IPS-15b (cell line): Measurements from ENCODE around the gene PLK2.
A peak's percentile ranks its signal among the peaks of the same experiment; 100 is the strongest.

ENCODE experiments used
- H3K27me3 ChIP-seq: one replicate; pipeline ENCODE4 v1.6.1; 2013; ENCODE audit warnings: low read length; ENCODE audit not compliant: control insufficient read depth, insufficient read depth
- H3K36me3 ChIP-seq: one replicate; pipeline ENCODE4 v1.6.1; 2013; ENCODE audit warnings: low read length; ENCODE audit not compliant: control insufficient read depth, insufficient read depth
- H3K4me1 ChIP-seq: one replicate; pipeline ENCODE4 v1.6.1; 2013; ENCODE audit warnings: mild to moderate bottlenecking, low read length; ENCODE audit not compliant: control insufficient read depth, insufficient read depth
- H3K4me3 ChIP-seq: one replicate; pipeline ENCODE4 v1.5.1; 2013; ENCODE audit warnings: low read depth, low read length
- H3K9ac ChIP-seq: one replicate; pipeline ENCODE4 v1.6.1; 2013; ENCODE audit warnings: low read depth, mild to moderate bottlenecking, low read length
- H3K9me3 ChIP-seq: one replicate; pipeline ENCODE4 v1.6.1; 2013; ENCODE audit warnings: mild to moderate bottlenecking, low read length; ENCODE audit not compliant: control insufficient read depth, insufficient read depth

Gene PLK2

GRCh38 chr5:58469896-58470295 is 10.0 kb upstream of the PLK2 start:
- no peaks in the 10 kb centered on the region for H3K9me3 ChIP-seq
- no peak overlapping the region for H3K4me3 ChIP-seq
- H3K36me3 ChIP-seq = no peaks in the 10 kb centered on the region
- no peaks in the 10 kb centered on the region for H3K27me3 ChIP-seq
- H3K4me1 ChIP-seq = no peaks in the 10 kb centered on the region
- H3K9ac ChIP-seq = no peak overlapping the region

GRCh38 chr5:58466939-58467338 is 7.1 kb upstream of the PLK2 start:
- H3K9ac ChIP-seq = no peak overlapping the region
- no peak overlapping the region for H3K4me3 ChIP-seq

GRCh38 chr5:58462623-58463230 is 2.8 kb upstream of the PLK2 start:
- Histone ChIP-seq H3K36me3 (no peaks in the 10 kb centered on the region), H3K4me1 (peaks cover 7% of the 10 kb centered on the region), H3K27me3 (peaks cover 10% of the 10 kb centered on the region), H3K4me3 (no peak overlapping the region), H3K9me3 (no peaks in the 10 kb centered on the region), H3K9ac (no peak overlapping the region)

More at GRCh38 chr5:58466939-58467338, 7.1 kb upstream of the PLK2 start:
- Histone ChIP-seq H3K9me3 (no peaks in the 10 kb centered on the region), H3K36me3 (no peaks in the 10 kb centered on the region), H3K27me3 (no peaks in the 10 kb centered on the region), H3K4me1 (peaks cover 5% of the 10 kb centered on the region)

GRCh38 chr5:58462154-58462553 is 2.3 kb upstream of the PLK2 start:
- Histone ChIP-seq H3K27me3 (peaks cover 10% of the 10 kb centered on the region), H3K4me3 (no peak overlapping the region), H3K4me1 (peaks cover 7% of the 10 kb centered on the region), H3K36me3 (no peaks in the 10 kb centered on the region), H3K9me3 (no peaks in the 10 kb centered on the region), H3K9ac (no peak overlapping the region)

- Histone ChIP-seq H3K4me3 (peak overlapping the region; percentile 69), H3K9me3 (no peaks in the 10 kb centered on the region), H3K9ac (no peak overlapping the region), H3K4me1 (peaks cover 7% of the 10 kb centered on the region), H3K36me3 (no peaks in the 10 kb centered on the region), H3K27me3 (peaks cover 10% of the 10 kb centered on the region)
Measured at GRCh38 chr5:58460732-58461286, 923 bp upstream of the PLK2 start.

GRCh38 chr5:58459146-58460001 is 512 bp downstream of the PLK2 start:
- H3K9ac ChIP-seq = peak overlapping the region; percentile 62
- H3K27me3 ChIP-seq = peaks cover 10% of the 10 kb centered on the region
- peaks cover 6% of the 10 kb centered on the region for H3K36me3 ChIP-seq
- H3K4me1 ChIP-seq = peaks cover 7% of the 10 kb centered on the region
- H3K9me3 ChIP-seq = no peaks in the 10 kb centered on the region
- peak overlapping the region; percentile 69 for H3K4me3 ChIP-seq

- Histone ChIP-seq H3K36me3 (peaks cover 6% of the 10 kb centered on the region), H3K9ac (no peak overlapping the region), H3K27me3 (peaks cover 10% of the 10 kb centered on the region), H3K4me1 (peaks cover 7% of the 10 kb centered on the region), H3K9me3 (no peaks in the 10 kb centered on the region), H3K4me3 (peak overlapping the region; percentile 69)
Measured at GRCh38 chr5:58458743-58459145, 1.1 kb downstream of the PLK2 start.

- Histone ChIP-seq H3K36me3 (peaks cover 6% of the 10 kb centered on the region), H3K9ac (no peak overlapping the region), H3K27me3 (peaks cover 10% of the 10 kb centered on the region), H3K4me1 (peaks cover 7% of the 10 kb centered on the region), H3K9me3 (no peaks in the 10 kb centered on the region), H3K4me3 (peak overlapping the region; percentile 69)
Measured at GRCh38 chr5:58458141-58458742, 1.6 kb downstream of the PLK2 start.

GRCh38 chr5:58457050-58457449 is 2.8 kb downstream of the PLK2 start:
- H3K9me3 ChIP-seq = no peaks in the 10 kb centered on the region
- peaks cover 10% of the 10 kb centered on the region for H3K27me3 ChIP-seq
- H3K4me3 ChIP-seq = no peak overlapping the region
- no peak overlapping the region for H3K9ac ChIP-seq
- H3K36me3 ChIP-seq = peaks cover 6% of the 10 kb centered on the region
- H3K4me1 ChIP-seq = peaks cover 2% of the 10 kb centered on the region

GRCh38 chr5:58456486-58456885 is 3.4 kb downstream of the PLK2 start:
- Histone ChIP-seq H3K27me3 (peaks cover 10% of the 10 kb centered on the region), H3K36me3 (peaks cover 6% of the 10 kb centered on the region), H3K9ac (no peak overlapping the region), H3K4me3 (no peak overlapping the region), H3K9me3 (no peaks in the 10 kb centered on the region), H3K4me1 (peaks cover 2% of the 10 kb centered on the region)

GRCh38 chr5:58456026-58456425 is 3.9 kb downstream of the PLK2 start:
- Histone ChIP-seq H3K9me3 (no peaks in the 10 kb centered on the region), H3K4me3 (no peak overlapping the region), H3K27me3 (peaks cover 10% of the 10 kb centered on the region), H3K36me3 (peaks cover 6% of the 10 kb centered on the region), H3K9ac (no peak overlapping the region), H3K4me1 (peaks cover 2% of the 10 kb centered on the region)
